Activated T-cell treated with anti-CD3 and anti-CD28 coated beads, Interleukin-2, amount 50 U/mL, for 4 hours (primary cell): Measurements from ENCODE around the gene CDH24. TPM values are rescaled to one million over a fixed set of nuclear protein-coding genes. Genes with fewer than 3 reads are reported as not detected.
A peak's percentile ranks its signal among the peaks of the same experiment; 100 is the strongest.

Source experiments
- ATAC-seq, 2 donors: fragments of 200-7000 bp; cut with Tn5 transposase; one replicate each; pipeline ENCODE4 v1.10.0; 2021
- DNase-seq: peaks from one replicate; pipeline ENCODE4 v3.0.0-alpha.2; 2020
- H3K27me3 Mint-ChIP-seq: one replicate; pipeline ENCODE4 v1.8.0; 2021; ENCODE audit warnings: low read depth, mixed read lengths
- H3K36me3 Mint-ChIP-seq: one replicate; pipeline ENCODE4 v1.8.0; 2022; ENCODE audit warnings: mixed read lengths; ENCODE audit not compliant: insufficient read depth
- H3K4me1 Mint-ChIP-seq: one replicate; pipeline ENCODE4 v1.8.0; 2021; ENCODE audit warnings: low read depth, mixed read lengths
- H3K4me3 Mint-ChIP-seq: one replicate; pipeline ENCODE4 v1.8.0; 2021; ENCODE audit warnings: mild to moderate bottlenecking, moderate library complexity, mixed read lengths
- H3K9me3 Mint-ChIP-seq: one replicate; pipeline ENCODE4 v1.8.0; 2021; ENCODE audit warnings: mixed read lengths
- total RNA-seq, 3 donors: library from RNA; stranded (reverse); gene quantifications; one replicate each; pipeline ENCODE4 v1.2.1, GENCODE V29; 2021

The CDH24 gene
- total RNA-seq, 3 donors from 2014 or later, result 0.51 to 0.87 (median 0.65) TPM

DNA sequence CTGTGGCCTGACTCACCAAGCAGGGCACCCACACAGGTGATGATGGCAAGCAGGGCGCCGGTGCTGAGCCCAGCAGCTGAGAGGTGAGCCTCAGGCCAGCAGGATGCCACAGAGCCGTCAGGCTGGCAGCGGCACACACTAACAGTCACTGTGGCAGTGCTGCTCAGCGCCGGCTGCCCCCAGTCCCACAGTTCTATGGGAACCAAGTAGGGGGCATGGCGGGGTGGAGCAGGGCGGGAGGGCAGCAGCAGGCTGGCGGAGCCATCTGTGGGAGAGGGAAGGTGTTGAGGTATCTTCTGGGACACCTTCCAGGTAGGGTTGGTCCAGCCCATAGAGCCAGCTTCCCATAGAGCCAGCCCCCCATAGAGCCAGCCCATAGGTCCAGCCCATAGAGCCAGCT is 8.3 kb downstream of the CDH24 start:
- H3K36me3 Mint-ChIP-seq, result no peaks in the 10 kb centered on the region
- no peaks in the 10 kb centered on the region for H3K9me3 Mint-ChIP-seq
- DNase-seq (no peak), ATAC-seq (no peak)
- peaks cover 5% of the 10 kb centered on the region for H3K27me3 Mint-ChIP-seq
- no peak overlapping the region for H3K4me3 Mint-ChIP-seq
- H3K4me1 Mint-ChIP-seq, result no peaks in the 10 kb centered on the region

DNA sequence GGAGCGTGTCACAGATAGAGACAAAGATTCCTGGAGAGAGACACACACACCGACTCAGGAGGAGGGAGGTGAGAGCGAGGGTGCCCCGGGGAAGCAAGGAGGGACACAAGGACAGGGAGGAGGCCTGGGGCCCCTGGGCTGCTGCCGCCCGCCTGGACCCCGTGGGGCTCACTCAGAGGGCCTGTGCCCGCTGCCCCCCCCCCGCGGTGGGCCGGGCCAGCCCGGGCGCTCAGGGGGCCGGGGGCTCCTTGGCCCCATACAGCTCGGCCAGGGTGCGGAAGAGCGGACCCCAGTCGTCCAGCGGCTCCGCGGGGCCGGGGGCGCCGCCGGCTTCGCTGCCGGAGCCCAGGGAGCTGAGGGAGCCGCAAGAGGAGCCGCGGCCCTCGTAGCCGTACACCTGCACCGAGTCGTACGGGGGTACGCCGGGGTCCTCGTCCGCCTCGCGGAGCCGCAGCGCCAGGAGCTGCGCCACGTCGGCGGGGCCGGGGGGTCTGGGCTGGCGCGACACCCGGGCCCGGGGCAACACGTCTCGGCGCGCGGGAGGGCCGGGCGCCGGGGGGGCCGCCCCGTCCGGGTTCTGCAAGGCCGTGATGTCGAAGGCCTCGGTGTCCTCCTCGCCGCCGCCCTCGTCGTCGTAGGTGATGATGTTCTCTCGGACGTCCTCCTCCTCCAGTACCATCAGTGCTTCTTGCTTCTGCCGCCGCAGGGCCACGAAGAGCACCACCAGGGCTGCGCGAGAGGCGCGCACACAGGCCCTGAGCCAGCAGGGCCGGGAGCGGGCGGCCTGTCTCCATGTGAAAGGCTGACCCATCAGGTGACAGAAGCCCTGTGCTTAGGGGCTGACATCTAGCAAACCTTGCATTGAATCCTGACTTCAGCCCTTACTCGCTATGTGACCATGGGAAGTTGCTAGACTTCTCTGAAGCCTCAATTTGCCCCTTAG is 9.3 kb downstream of the CDH24 start:
- DNase-seq (no peak), ATAC-seq (no peak)
- H3K4me1 Mint-ChIP-seq, result no peaks in the 10 kb centered on the region
- H3K9me3 Mint-ChIP-seq, result no peaks in the 10 kb centered on the region
- no peaks in the 10 kb centered on the region for H3K36me3 Mint-ChIP-seq
- H3K27me3 Mint-ChIP-seq, result peaks cover 5% of the 10 kb centered on the region
- no peak overlapping the region for H3K4me3 Mint-ChIP-seq

DNA sequence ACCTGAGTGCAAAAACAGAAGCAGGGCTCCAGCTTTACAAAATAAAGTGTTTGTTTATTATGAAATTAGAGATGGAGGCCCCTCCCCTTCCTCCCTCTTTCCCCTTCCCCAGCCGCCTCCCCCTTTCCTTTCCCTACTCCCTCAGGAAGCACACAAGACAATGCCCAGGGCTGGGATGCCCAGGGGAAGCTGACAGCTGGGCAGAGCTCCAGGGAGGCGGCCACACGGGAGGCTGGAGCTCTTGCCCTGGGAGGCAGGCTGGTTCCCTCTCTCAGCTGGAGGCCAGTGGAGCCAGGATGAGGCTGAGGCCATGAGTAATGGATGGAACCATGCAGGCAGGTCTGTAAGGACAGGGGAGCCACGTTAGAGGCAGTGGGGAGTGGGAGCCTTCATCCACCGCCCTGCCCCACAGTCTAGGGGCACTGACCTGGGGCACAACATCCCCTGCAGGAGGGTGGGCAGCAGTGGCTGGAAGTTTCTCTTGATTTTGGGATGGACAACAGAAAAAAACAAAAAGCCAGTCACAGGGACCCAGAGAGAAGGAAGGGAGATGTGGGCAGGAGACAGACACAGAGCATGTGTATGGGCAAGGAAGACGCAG is 10.2 kb downstream of the CDH24 start:
- H3K9me3 Mint-ChIP-seq, result no peaks in the 10 kb centered on the region
- H3K4me1 Mint-ChIP-seq, result no peaks in the 10 kb centered on the region
- DNase-seq, result no peak
- no peak overlapping the region for H3K4me3 Mint-ChIP-seq
- peaks cover 5% of the 10 kb centered on the region for H3K27me3 Mint-ChIP-seq
- ATAC-seq, result no peak
- H3K36me3 Mint-ChIP-seq, result no peaks in the 10 kb centered on the region

DNA sequence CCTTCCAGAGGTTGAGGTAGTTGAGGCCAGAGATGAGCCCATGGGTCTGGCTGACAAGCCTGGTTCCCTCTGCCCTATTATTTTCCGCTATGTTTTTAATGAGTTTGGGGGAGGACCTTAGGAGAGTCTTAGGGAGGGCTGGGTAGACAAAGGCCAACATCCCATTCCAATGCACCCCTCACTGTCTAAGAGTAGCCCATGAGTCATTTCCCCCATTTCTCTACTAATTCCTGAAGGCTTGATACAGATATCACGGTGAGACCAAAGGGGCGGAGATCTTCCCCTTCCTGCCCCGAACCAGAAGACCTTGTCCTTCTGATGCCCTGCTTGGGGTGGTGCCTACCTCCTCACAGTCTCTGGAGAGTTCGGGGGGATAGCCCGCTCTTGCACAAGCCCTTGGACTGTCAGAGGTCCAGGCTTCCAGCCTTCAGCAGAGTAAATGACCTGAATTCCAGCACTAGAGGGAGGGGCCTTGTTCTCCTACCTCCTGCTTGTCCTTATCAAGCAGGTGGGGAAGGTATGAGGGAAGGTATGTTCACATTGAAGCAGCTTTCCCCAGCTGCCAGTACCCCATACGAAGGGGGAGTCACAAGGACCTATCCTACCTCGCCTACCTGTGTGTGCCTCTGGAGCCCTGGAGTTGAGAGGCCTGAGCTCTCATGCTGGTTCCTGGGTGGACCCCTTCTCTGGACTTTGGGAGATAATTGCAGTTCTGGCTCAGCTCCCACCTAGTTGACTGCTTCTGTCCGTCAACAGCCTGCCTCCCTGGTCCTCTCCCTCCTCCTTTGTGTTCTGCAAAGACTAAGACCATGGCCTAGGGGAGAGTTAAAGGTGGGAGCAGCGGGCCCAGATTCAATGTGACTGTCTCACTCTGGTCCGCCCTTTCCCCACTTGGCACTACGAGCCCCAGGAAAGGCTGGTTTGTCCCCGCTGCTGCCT is 11.6 kb downstream of the CDH24 start:
- H3K27me3 Mint-ChIP-seq, result peaks cover 5% of the 10 kb centered on the region
- no peak overlapping the region for H3K4me3 Mint-ChIP-seq

DNA sequence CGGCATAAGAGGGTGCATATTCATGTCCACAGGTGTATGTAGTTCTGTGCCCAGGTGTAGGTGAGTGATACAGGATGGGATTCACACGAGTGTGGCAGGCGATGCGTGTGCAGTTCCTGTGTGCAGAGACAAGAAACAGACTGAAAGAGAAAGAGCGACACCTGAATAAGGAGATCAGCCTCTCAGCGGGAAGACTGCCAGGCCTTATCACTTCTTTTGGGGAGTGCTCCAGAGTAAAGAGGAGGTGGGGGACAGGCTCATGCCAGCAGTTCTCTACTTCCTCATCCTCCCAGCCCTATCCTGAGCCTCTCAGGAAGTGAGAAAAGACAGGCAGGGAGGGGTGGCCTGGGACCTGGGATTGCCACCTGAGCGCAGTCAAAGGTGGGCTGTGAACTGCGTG is 12.5 kb downstream of the CDH24 start:
- H3K27me3 Mint-ChIP-seq, result peaks cover 5% of the 10 kb centered on the region
- DNase-seq (no peak), ATAC-seq (no peak)
- H3K9me3 Mint-ChIP-seq, result no peaks in the 10 kb centered on the region
- H3K4me3 Mint-ChIP-seq, result no peak overlapping the region
- no peaks in the 10 kb centered on the region for H3K4me1 Mint-ChIP-seq
- H3K36me3 Mint-ChIP-seq, result no peaks in the 10 kb centered on the region

More for the DNA sequence above, 11.6 kb downstream of the CDH24 start:
- DNase-seq, result no peak
- H3K4me1 Mint-ChIP-seq, result no peaks in the 10 kb centered on the region
- no peaks in the 10 kb centered on the region for H3K9me3 Mint-ChIP-seq
- ATAC-seq, result no peak
- no peaks in the 10 kb centered on the region for H3K36me3 Mint-ChIP-seq

DNA sequence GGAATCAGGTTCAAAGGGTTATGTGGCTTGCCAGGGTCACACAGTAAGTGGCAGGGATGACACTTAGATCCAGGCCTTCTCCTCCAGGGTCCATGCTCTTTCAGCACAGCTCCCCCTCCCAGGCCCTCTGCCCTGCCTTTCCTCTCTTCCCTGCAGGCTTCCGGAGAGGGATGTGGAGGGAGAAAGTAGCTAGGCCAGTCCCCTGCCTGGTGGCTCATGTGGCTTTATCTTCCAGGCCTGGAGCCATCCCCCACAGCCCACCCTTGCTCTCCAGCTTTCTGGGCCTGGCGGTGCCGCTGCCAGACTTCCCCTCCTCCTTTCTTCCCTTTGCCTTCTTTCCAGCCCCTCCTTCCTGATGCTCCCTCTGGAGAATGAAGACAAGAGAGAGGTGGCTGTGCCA is 13.6 kb downstream of the CDH24 start:
- H3K4me1 Mint-ChIP-seq, result no peaks in the 10 kb centered on the region
- ATAC-seq, result no peak
- peaks cover 5% of the 10 kb centered on the region for H3K27me3 Mint-ChIP-seq
- H3K36me3 Mint-ChIP-seq, result no peaks in the 10 kb centered on the region
- no peak for DNase-seq
- H3K9me3 Mint-ChIP-seq, result no peaks in the 10 kb centered on the region
- no peak overlapping the region for H3K4me3 Mint-ChIP-seq

DNA sequence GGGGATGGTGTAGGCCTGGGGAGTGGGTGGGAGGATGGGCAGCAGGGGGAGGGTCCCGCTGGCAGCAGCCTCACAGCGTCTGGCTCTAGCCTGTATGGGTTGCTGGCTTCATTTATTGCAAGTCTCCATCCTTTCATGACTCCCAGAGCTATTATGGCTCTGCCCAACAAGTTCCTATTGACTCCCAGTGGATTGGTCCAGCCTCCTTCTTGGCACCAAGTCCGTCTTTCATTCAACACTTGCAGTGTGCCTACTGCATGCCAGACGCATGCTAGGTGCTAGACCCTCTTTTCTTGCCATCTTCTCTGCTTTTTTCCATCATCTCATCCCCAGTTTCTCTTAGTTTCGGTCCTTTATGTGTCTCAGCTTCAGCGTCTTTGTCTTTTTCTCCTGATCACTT is 14.2 kb downstream of the CDH24 start:
- Mint-ChIP-seq H3K4me3 (no peak overlapping the region), H3K27me3 (peaks cover 5% of the 10 kb centered on the region), H3K9me3 (no peaks in the 10 kb centered on the region), H3K36me3 (no peaks in the 10 kb centered on the region), H3K4me1 (no peaks in the 10 kb centered on the region)
- DNase-seq (no peak), ATAC-seq (no peak)

DNA sequence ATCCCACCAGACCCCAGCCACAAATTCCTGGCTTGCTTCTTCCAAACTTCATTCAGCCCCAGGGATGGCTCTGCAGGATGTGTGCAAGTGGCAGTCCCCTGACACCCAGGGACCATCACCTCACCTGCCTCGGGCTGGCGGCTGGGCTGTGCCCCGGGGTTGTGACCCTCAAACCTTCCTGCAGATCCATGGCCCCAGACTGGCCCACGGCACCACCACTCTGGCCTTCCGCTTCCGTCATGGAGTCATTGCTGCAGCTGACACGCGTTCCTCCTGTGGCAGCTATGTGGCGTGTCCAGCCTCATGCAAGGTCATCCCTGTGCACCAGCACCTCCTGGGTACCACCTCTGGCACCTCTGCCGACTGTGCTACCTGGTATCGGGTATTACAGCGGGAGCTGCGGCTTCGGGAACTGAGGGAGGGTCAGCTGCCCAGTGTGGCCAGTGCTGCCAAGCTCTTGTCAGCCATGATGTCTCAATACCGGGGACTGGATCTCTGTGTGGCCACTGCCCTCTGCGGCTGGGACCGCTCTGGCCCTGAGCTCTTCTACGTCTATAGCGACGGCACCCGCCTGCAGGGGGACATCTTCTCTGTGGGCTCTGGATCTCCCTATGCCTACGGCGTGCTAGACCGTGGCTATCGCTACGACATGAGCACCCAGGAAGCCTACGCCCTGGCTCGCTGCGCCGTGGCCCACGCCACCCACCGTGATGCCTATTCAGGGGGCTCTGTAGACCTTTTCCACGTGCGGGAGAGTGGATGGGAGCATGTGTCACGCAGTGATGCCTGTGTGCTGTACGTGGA is 15.0 kb downstream of the CDH24 start, which contains the start of gene PSMB11:
PSMB11 (plus strand) TSS at position 51 of the 804 bp plus-strand sequence; CDS start at position 65, 14 bp downstream.
- ATAC-seq, result no peak
- Mint-ChIP-seq H3K4me3 (no peak within 1 kb of the TSS), H3K36me3 (no peaks in the 10 kb centered on the region), H3K4me1 (no peaks in the 10 kb centered on the region), H3K27me3 (peaks cover 2% of the 10 kb centered on the region), H3K9me3 (no peaks in the 10 kb centered on the region)
- no peak for DNase-seq

DNA sequence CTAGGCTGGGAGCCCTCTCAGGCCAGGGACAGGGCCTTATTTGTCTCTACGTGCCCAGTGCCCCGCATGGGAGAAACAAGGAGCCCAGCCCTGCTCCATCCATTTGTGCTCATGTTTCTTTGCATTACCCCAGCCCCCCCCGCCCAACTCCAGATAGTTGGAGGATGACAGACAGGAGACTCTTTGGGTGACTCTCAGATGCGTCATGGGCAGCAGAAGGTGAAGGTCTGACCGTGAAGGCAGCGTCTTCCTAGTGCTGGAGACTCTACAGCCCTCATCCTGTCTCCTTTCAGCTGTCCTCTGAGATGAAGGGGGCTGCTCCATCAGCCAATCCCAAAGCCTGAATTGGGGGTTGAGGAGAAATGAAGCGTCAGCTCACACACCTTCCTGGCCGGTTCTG is 15.6 kb downstream of the CDH24 start:
- Mint-ChIP-seq H3K36me3 (no peaks in the 10 kb centered on the region), H3K9me3 (no peaks in the 10 kb centered on the region), H3K4me1 (no peaks in the 10 kb centered on the region), H3K4me3 (no peak overlapping the region), H3K27me3 (no peaks in the 10 kb centered on the region)
- DNase-seq, result no peak
- ATAC-seq, result no peak

DNA sequence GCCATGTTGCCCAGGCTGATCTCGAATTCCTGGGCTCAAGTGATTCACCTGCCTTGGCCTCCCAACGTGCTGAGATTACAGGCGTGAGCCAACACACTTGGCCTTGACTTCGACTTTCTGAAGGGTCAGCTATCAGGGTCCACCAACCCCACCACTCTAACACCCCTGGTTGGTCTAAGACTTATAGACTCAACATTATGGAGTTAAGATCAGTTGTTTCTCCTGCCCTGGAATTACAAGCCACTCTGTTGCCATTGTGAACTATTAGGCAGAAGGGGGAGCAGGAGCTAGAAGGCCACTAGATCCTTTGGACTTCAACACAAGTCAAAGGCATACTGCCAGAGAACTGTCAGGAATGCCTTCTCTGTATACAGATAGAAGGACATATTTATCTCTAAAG is 17.2 kb downstream of the CDH24 start:
- Mint-ChIP-seq H3K9me3 (peaks cover 3% of the 10 kb centered on the region), H3K36me3 (no peaks in the 10 kb centered on the region), H3K4me3 (no peak overlapping the region), H3K4me1 (peaks cover 4% of the 10 kb centered on the region), H3K27me3 (no peaks in the 10 kb centered on the region)
- DNase-seq (no peak), ATAC-seq (no peak)

DNA sequence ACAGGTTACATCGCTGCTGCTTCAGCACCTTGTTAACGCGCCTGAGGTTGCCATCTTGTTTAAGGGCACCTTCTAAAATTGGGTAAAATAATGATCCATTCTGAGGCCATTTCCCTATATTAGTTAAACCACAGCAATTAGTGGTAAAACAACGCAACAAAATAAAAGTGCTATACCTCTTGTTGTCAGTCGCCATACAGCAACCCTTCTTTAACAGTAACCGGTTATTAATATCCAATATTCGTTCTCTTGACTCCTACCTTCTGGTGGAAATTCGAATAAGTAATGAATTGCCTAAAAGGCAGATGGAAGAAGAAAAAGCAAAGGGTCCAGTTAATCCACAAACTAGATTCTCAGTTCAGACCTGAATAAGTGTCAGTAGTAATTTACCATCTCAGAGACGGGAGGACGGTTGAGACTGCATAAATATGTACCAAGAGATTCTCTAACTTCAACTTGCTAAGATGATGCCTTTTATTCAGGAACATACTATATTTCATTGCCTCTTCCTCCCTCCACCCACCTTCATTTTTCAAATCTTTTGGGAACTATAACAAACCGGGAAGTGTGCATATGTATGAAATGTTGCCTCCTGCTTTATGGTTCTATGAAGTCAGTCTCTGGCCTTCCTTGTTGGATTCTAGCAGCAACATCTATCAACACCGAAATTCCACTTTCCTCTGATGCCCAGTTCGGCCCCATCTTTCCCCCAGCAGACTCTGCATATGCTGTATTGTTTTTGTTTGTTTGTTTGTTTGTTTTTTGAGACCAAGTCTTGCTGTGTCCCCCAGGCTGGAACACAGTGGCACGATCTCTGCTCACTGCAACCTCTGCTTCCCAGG is 21.8 kb downstream of the CDH24 start:
- Mint-ChIP-seq H3K4me1 (peaks cover 24% of the 10 kb centered on the region), H3K9me3 (peaks cover 3% of the 10 kb centered on the region), H3K36me3 (peaks cover 16% of the 10 kb centered on the region), H3K27me3 (no peaks in the 10 kb centered on the region), H3K4me3 (peak overlapping the region; percentile 98)
- ATAC-seq (no peak), DNase-seq (no peak)

DNA sequence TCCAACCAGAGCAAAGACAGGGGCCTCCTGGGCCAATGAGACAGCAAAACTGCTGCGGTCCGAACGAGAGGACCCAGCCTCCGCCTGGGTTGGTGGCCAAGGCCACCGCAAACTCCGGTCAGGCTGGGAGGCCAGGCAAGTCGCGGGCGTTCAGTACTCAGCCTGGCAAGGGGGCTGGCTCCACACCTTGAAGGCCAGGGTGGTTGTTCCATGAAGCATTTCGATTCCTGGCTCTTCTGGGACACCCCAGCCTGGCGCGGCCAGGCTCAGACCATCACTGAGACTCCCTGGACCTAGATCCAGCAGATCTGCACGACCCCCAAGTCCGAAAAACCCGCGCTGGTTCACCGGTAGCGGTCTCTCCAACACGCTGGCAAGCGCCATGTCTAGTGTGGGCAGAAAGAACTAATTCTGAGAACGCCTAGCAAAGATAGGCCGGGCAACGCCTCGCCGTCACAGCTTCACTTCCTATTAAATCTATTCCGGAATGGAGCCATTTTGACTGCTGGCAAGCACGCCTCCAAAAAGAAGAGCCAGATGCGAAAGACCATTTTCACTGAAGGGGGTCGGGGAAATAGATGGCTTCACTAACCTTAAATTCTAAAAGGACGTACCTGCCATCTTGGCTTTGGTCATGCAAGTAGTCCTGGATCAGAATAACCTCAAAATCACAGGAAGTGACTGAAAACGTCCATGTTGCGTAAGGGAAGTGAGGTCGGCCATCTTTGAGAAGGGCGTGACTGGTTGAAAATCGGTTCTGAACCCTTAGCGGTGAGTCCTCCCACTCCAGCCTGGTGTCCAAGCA is 22.6 kb downstream of the CDH24 start, which contains the start of gene PSMB5:
PSMB5 (minus strand) TSS at position 403 of the 805 bp plus-strand sequence; CDS start at position 384, 19 bp downstream.
- peaks cover 24% of the 10 kb centered on the region for H3K4me1 Mint-ChIP-seq
- H3K9me3 Mint-ChIP-seq, result peaks cover 3% of the 10 kb centered on the region
- DNase-seq (peak; percentile 81), ATAC-seq (peak; percentile 93)
- no peaks in the 10 kb centered on the region for H3K27me3 Mint-ChIP-seq
- H3K4me3 Mint-ChIP-seq, result peak within 1 kb of the TSS; percentile 98
- peaks cover 16% of the 10 kb centered on the region for H3K36me3 Mint-ChIP-seq
